ENCODE measurements around the gene MUS81.
"Not testable (repeated sequence)": the region's sequence is repeated elsewhere in the genome, so short reads cannot be mapped to it uniquely, and the experiment has no call there.

Gene MUS81

DNA sequence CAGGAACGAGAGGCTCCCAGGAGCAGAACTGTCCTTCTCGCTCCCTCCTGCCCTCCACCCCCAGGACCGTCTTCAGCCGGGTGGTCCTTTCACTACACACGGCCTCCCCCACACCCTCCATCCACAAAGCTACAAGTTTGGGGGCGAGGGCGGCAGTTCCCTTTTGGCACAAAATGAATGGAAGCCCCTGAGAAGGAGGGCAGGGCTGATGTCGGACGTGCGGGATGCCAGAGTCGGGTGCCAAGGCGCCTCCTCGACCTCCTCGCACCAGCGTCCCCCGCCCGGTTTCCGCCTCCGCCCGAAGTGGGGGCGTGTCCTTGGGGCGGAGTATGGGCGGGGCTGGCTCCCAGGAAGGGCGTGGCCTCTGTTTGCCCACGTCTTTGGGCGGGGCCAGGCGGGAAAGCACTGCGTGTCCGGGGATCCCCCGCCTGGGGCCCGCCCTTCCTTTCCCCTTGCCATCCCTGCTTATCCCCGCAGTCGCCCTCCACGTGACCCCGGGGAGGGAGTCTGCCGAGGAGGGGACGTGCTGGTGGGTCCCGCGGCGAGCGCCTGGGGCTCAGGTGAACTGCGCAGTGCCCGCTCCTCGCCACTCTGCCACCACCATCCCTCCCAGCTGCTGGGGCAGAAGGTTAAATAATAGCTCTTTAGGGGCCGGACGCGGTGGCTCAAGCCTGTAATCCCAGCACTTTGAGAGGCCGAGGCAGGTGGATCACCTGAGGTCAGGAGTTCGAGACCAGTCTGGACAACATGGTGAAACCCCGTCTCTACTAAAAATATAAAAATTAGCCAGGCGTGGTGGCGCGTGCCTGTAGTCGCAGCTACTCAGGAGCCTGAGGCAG is 13.3 kb downstream of the MUS81 start:
- peak; percentile 29 to 94 (median 81) for DNase-seq

DNA sequence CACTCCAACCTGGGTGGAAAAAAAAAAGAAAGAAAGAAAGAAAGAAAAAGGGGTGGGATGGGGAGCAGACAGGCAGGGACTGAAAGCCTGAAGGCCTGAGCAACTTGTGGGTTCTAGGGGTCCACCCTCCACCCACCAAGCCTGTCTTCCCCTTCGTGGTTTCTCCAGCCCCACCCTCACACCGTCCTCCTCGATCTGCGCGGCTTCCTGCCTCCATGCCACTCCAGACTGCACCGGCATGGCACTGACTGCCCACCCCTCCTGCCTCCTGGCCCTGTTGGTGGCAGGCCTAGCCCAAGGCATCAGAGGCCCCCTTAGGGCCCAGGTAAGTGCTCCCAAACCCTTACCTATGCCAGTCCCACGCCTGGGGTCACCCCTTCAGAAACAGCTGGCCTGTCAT is 19.4 kb downstream of the MUS81 start, which contains the start of gene CTSW:
TSS of gene CTSW (plus strand) at position 221 of the 400 bp plus-strand sequence. CDS start at position 239, 18 bp downstream.
- no peak for DNase-seq

DNA sequence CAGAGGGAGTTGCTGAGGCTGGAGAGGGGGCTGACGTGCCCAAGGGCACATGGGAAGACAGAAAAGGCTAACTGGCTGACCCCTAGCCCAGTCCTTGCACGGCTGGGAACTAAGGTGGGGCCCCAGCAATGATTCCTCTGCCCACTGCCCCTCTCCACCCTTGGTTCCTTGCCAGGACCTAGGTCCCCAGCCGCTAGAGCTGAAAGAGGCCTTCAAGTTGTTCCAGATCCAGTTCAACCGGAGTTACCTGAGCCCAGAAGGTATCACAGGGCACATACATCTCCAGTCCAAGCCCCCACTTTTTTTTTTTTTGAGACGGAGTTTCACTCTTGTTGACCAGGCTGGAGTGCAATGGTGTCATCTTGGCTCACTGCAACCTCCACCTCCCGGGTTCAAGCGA is 19.8 kb downstream of the MUS81 start:
- no peak for DNase-seq

DNA sequence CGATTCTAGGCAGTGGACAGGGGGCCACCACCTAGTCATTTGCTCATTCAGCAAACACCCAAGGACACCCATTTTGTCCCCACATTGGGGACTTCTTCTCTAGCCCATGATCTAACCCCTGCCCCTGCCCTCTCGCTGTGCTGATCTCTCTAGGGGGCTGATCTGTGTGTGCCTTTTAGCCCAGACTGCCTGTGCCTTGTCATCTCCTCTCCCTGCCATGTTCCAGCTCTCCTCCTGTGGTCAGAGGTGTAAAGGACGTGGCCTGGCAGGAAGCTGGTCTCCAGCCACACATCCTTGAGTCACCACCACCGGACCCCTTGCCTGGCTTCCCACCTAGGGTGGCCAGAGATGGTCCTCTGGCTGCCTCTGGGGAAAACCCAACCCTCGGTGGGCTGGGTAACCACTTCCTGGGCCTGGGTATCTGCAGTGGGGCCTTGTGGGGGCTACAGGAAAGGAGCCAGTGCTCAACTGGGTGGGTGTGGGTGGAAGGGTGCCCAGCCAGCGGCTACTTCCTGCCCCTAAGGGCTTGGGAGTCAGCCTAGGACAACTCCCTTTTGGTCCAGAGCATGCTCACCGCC is 20.7 kb downstream of the MUS81 start:
- DNase-seq: no peak

DNA sequence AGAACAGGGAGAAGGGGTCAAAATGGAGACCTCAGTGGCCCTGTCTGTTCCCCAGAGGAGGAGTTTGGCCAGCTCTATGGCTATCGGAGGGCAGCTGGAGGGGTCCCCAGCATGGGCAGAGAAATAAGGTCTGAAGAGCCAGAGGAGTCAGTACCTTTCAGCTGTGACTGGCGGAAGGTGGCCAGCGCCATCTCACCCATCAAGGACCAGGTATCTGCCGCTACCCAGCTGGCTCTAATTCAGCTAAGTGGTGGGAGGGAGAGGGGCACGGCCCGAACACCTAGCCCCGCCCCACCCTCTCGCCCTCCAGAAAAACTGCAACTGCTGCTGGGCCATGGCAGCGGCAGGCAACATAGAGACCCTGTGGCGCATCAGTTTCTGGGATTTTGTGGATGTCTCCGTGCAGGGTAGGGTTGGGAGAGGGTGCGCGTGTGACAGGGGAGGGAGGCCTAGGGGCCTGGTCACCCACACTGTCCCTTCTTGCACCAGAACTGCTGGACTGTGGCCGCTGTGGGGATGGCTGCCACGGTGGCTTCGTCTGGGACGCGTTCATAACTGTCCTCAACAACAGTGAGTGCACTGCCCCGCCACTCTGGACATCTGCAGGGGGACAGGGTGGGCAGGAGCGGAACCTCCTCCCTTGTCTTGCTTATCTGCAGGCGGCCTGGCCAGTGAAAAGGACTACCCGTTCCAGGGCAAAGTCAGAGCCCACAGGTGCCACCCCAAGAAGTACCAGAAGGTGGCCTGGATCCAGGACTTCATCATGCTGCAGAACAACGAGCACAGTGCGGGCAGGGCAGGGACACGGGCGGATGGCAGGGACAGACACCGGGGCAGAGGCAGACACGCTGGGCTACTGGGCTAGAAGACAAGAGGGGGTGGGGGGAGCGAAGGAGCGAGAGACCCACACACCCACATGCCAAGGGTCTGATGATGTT is 22.2 kb downstream of the MUS81 start:
- DNase-seq: no peak

DNA sequence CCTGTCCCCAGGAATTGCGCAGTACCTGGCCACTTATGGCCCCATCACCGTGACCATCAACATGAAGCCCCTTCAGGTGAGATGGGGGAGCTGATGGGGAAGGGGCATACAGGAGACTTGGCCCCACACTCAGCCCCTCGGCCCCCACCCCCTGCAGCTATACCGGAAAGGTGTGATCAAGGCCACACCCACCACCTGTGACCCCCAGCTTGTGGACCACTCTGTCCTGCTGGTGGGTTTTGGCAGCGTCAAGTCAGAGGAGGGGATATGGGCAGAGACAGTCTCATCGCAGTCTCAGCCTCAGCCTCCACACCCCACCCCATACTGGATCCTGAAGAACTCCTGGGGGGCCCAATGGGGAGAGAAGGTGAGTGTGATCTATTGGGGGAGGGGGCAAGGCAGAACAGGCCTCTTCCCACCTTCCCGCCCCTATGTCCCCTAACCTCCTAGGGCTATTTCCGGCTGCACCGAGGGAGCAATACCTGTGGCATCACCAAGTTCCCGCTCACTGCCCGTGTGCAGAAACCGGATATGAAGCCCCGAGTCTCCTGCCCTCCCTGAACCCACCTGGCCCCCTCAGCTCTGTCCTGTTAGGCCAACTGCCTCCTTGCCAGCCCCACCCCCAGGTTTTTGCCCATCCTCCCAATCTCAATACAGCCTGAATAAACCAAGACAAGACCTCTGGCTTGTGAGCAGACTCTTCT is 23.0 kb downstream of the MUS81 start:
- DNase-seq: no peak

DNA sequence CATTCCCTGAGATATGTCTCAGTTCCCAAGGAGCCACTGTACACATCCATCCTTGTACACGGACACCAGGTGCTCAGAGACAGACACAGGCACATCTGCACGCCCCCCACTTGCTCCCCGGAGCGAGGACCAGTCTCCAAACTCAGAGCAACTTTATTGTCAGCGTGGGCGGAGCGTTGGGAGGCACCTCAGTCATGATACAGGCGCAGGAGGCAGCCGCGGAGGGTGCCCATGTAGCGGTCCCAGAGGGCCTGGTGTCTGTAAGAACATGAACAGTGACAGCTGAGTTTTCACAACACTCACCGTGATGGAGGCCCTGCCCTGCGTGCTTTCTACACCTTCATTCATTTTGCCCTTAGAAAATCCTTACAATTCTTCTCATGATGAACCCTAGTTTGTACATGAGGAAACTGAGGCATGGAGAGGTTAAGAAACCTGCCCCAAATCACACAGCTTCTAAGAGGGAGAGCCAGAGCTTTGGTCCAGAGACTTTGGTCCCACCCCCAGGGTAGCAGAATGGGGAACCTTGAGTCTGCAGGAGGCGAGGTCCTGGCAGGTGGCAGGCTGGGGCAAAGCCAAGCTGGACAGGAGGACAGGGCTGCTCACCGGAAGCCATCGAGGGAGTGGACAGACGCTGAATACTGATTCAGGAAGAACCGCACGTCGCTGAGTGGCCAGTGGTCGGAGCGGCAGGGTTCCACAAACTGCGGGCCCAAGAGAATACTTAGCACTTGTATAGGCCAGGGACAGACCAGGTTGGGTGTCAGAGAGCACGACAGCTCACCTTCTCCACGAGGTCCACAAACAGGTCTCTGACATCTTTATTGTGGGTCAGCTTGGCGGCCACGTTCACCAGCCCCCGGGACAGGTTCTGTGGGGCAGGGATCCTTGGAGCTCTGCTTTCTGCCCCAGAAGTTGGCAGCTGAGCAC is 23.8 kb downstream of the MUS81 start:
- no peak for DNase-seq

DNA sequence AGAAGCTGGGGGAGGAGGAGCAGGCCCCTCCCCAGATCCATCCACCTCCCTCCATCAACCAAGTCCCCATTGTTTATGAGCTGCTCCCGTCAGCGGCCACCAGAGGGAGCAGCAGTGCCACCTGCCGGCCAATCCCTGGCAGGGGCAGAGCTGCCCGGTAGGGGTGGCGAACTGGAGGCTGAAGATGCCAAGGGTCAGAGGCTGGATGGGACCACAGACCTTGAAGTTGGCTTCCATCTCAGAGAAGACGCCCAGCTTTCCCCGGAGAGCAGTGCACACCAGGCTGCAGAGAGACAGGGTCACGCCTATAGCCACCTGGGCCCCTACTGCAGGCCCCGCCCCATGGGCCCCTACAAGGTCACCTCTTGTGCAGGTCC is 24.5 kb downstream of the MUS81 start:
- peak in 11 of 14 donors; percentile 26 to 83 (median 46) for DNase-seq

DNA sequence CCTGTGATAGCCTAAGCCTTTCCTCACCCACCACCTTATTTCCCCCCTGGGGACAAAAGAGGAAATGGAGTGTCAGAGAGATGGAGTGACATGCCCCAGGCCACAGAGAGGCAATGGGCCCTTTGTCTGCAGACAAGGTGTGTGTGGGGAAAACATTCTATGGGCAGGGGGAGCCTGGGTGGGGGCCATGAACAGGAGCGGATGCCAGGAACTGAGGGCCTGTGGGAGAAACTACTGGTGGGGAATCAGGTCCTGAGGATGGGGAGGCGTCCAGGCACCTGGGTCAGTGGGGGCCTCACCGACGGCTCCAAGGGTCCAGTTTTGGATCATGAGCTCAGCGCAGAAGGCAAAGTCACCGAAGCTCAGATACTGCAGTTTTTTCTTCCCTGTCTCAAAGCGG is 25.0 kb downstream of the MUS81 start:
- DNase-seq: no peak

DNA sequence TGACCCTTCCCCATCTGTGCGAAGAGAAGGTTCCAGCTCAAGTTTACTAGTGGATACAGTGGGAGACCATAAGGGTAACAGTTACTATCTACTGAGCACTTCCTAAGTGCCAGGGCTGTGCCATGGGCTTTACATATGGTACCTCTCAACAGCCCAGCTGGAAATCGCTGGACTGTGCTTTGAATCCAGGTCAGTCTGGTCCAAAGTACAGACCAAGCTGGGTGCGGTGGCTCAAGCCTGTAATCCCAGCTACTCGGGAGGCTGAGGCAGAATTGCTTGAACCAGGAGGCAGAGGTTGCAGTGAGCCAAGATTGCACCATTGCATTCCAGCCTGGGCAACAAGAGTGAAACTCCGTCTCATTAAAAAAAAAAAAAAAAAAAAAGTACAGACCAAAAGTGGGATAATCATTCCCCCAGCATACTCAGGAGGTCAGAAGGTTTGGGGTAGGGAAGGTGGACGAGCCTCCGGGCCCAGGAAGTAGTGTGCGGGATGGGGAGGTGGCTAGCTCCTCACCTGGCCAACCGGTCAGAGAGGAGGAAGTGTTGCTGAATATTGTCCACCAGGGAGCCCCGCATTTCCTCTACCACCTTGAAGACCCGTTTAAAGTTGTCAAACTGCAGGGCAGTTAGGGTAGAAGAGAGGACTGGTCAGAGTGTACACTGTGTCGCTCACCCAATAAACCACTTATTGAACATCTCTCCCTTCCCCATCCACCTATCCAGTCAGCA is 25.7 kb downstream of the MUS81 start:
- no peak for DNase-seq

DNA sequence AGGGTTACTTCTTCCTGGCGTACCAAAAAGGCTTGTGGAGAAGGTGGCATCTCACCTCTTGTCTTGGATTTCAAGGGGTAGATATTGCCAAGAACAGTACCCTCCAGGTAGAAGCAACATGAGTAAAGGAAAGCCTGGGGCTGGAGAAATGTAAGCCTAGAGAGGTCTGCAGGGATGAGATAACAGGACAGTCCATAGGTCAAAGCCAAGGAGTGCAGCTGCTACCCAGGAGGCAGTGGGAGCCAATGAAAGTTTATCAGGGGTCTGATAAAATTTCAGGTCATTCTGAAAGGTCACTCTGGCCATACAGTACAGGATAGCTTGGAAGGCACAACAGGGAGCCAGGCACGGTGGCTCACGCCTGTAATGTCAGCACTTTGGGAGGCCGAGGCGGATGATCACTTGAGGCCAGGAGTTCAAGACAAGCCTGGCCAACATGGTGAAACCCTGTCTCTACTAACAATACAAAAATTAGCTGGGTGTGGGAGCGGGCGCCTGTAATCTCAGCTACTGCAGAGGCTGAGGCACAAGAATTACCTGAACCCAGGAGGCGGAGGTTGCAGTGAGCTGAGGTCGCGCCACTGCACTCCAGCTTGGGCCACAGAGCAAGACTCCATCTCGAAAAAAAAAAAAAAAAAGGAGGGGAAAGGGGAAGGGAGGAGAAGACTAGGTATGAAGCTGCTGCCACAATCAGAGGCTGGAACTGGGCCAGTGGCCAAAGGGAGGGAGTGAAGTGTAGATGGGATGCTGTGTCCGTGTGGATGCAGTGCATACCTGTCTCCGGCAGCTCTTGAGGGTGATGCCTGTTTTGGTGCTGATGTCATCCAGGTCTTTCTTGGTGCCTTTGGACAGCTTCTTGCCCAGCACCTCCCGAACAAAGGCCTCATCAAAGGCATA is 26.8 kb downstream of the MUS81 start:
- no peak for DNase-seq

DNA sequence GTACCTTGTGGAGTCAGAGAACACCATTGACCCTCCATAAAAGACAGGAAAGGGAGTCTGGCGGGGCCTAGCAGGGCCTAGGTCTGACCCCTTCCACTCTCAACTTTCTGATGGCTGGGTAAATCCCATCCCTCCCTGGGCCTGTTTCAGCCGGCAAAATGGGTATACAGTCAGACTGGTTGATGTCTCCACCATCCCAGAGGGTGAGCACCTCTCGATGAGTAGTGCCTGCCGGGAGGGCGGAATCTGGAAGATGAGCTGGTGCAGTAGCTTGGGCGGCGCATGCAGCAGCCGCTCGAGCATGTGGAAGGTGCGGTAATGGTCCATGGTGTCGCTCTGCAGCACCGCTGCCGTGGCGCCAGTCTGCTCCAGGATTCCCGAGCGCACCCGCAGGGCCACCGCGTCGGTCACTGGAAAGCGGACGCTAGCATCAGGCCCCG is 27.5 kb downstream of the MUS81 start:
- no peak for DNase-seq

DNA sequence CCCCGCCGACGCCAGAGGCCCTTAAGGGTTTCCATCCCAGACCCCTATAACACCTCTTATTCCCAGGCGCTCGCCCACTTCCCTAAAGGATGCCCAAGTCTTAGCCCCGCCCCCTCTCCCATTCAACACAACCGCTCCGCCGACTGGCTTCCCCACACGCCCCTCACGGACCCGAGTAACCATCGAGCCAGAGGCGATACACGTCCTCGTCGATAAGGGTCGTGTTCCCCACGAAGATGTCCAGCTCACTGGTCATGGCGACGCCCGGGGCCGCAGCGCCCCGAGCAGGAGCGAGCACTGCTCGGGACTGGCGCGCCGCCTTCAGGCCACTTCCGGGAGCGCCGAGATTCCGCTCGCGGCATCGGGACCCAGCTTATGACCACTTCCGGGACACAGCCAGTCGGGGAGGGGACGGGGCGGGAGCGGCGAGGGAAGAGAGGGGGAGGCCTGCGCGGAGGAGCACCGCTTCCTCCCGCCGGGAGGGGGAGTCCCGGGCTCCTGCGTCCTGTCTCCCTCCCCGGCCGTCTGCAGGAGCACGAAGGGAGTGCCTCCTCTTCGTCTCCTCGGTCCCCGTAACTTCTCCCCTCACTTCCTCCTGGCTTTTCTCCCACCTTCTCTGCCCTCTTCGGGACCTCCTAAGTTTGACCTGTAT is 28.1 kb downstream of the MUS81 start, which contains the start of gene FIBP:
TSS of gene FIBP (minus strand) at position 309 of the 652 bp plus-strand sequence. CDS start at position 256, 53 bp downstream.
- peak; percentile 81 to 98 (median 95) for DNase-seq

DNA sequence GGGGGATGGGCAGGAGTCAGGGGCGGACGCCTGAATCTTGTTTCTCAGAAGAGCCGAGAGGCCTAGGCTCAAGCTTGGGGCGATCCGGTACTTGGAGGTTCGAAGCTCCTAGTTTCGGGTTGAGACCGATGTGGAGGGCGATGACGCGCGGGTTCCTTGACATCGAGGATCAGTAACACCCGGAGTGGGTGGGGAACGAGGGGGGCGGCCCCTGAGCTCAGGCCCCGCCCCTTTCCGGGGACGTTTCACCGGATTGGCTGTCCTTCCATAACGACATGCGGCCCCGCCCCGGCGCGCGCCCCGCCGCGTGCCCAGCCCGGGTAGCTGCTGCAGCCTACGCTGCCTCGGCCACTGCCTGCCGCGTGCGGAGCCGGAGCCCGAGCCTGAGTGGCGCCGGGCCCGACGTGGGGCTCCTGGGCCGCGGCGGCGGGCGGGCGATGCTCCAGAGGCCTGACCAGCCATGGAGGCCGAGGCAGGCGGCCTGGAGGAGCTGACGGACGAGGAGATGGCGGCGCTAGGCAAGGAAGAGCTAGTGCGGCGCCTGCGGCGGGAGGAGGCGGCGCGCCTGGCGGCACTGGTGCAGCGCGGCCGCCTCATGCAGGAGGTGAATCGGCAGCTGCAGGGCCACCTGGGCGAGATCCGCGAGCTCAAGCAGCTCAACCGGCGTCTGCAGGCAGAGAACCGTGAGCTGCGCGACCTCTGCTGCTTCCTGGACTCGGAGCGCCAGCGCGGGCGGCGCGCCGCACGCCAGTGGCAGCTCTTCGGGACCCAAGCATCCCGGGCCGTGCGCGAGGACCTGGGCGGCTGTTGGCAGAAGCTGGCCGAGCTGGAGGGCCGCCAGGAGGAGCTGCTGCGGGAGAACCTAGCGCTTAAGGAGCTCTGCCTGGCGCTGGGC is 30.3 kb downstream of the MUS81 start, which contains the start of gene CCDC85B:
TSS of gene CCDC85B (plus strand) at position 350 of the 895 bp plus-strand sequence. CDS start at position 461, 111 bp downstream.
- DNase-seq: peak; percentile 56 to 98 (median 94)

DNA sequence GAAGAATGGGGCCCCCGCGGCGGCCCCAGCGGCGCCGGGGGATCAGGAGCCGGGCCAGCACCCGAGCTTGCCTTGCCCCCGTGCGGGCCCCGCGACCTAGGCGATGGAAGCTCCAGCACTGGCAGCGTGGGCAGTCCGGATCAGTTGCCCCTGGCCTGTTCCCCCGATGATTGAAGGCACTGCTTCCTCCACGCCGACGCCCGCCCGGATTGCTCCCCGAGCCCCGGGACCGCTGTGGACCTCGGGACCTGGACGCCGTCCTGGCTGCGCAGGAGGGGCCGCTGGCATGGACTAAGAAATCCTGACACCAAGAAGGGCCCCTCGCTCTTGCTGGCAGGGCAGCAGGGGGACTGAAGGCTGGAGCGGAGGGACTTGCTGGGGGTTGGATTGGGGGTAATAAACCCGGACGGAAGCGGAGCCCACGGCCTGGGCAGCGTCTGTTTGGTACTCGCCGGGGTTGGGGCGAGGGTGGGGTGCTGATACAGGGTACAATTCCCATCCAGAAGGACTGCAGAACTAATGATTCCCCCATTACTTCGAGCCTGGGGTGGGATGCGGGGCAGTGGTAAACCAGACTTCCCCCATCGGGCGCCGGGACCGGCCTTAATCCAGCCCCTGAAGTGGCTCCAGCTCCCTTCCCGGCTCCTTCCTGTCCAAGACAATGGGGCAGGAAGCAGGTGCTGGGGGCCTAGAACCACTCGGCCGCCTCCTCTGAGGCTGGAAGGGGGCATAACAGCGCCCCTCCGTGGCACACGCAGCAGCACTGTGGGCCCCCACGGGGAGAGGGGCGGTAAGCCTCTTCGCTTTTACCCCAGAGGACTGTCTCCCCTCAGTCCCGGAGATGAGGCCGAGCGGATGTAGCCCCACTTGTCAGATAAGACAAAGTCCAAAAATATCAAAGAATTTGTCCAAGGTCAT is 31.2 kb downstream of the MUS81 start:
- no peak for DNase-seq

DNA sequence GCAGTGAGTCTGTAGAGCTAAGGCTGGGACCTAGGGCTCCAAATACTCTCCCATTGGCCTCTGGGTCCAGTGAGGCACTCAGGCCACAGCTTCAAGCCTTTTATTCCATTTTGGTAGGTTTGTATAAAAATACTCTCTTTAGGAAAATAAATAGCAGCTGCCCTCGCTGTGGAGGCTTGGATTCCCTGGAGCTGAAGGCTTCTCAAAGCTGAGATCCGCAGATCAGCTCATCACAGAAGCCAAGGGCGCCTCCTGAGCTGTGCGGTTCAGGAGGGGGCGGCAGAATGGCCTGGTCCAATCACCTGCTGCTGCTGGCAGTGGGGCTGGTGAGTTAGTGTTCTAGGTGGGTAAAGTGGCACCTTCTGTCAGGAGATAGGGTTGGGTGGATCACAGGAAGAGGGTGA is 31.9 kb downstream of the MUS81 start:
- DNase-seq: not testable (repeated sequence)
